Activated T-cell treated with anti-CD3 and anti-CD28 coated beads for 48 hours (primary cell): Measurements from ENCODE around the gene C7orf25.
"Not testable (repeated sequence)": the region's sequence is repeated elsewhere in the genome, so short reads cannot be mapped to it uniquely, and the experiment has no call there.

Experiments used
- DNase-seq: peaks from one replicate; pipeline ENCODE4 v3.0.0-alpha.2; 2020; ENCODE audit warnings: low read depth

C7orf25 gene

GRCh38 chr7:42929449-42929848, 17.6 kb upstream of the C7orf25 start:
- no peak for DNase-seq

- no peak for DNase-seq
These were observed 16.9 kb upstream of the C7orf25 start for GRCh38 chr7:42928754-42929153.

GRCh38 chr7:42926204-42926603, 14.3 kb upstream of the C7orf25 start:
- DNase-seq, result no peak

- no peak for DNase-seq
These were observed 13.8 kb upstream of the C7orf25 start for GRCh38 chr7:42925630-42926029.

DNA sequence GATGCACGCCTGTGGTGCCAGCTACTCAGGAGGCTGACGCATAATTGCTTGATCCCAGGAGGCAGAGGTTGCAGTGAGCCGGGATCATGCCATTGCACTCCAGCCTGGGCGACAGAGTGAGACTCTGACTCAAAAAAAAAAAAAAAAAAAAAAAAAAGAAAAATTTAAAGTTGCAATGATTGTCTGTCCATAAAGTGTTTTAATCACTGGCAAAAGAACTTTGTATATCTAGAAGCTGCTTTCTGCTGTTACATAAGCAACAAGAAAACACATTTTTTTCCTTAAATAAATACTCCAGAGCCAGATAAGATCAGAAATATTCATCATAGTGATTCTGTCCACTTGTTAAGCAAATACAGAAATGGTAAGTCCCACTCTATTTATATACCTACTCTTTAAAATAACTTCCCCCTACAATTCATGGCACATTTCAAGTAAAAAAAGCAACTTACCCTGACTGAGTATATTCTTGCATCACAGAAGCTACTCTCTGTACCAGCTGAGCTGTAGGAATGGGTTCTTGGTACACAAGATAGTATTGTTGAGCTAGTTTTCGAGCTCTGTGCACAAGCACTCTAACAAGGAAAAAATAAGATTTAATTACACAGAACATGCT, 12.5 kb upstream of the C7orf25 start:
- no peak for DNase-seq

GRCh38 chr7:42922017-42922753, 10.3 kb upstream of the C7orf25 start:
- no peak for DNase-seq

DNA sequence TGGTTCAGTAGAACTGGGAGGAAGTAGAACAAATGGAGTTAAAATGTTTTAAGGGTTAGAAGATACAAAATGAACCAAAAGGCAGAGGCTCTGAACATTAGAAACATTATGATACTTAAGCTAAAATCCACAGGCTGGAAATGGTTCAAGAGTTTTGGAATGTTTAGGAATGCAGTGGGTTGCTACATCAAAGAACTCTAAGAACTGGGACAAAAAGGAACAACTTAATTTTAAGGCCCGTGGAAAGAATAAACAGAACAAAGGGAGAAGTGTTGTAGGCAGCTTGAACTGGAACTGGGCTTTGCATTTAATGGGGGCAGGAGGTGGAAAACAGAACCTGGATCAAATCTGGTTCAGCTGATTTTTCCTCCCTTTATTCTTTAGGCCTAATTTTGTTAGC, 3.5 kb upstream of the C7orf25 start:
- DNase-seq, result no peak

DNA sequence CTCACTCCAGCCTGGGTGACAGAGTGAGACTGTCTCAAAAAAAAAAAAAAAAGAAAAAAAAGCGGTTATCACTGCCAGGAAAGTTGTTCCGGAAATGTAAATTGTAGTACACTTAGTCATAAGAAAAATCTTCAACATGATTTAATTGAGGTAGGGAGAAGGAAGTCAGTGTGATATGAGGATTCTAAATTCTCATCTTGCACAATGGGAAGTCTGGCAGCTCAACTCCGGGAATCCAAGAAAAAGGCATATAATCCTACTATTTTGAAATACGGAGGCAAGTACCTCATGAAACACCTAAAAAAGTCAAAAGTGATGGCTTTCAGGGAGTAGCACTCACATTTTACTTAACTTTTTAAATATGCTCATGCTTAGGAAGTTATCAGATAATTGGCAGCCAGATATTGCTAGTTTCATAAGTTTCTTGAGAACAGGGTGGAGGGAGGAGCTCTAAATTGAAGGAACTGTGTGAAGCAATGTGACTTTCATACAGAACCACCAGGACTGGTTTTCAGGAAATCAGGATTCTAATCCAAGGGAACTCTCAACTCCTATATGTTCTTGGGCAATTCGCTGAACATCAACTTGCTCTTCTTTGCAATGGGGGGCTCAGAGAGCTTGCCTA, 2.7 kb upstream of the C7orf25 start:
- no peak for DNase-seq

DNA sequence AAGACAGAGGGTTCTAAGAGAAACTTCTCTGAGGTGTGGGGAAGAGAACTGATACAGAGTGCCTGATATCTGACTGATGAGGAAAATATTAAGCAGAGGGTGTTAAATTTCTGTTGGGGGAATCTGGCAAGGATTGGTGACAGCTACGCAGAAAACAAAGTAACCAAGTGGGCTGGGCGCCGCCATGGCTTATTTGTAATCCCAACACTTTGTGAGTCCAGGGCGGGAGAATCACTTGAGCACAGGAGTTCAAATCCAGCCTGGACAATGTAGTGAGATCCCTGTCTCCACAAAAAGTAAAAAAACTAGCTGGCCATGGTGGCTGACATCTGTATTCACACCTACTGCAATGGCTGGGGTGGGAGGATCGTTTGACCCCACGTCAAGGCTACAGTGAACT, 2.1 kb upstream of the C7orf25 start:
- DNase-seq, result no peak

DNA sequence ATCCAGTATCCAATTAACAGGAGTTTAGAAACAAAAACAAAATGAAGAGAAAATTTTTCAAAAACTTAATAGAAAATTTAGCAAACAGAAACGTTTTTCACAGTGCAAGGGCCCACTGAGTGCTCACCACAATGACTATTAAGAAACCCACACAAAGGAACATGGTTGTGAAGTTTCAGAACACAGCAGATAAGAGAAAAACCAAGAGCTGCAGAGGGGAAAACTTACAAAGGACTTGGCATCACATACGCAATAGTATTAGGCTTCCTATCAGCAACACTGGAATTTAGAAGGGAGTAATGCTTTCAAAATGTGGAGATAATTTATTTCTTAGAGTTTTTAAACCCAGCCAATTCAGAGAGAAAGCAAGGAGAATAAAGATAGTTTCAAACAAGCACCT, 1.7 kb upstream of the C7orf25 start:
- no peak for DNase-seq

GRCh38 chr7:42910306-42910705, 1.6 kb downstream of the C7orf25 start:
- no peak for DNase-seq

GRCh38 chr7:42907316-42907715, 4.6 kb downstream of the C7orf25 start:
- no peak for DNase-seq

- no peak for DNase-seq
These were observed 5.7 kb downstream of the C7orf25 start for GRCh38 chr7:42906181-42906580.

GRCh38 chr7:42902331-42902730, 9.5 kb downstream of the C7orf25 start:
- no peak for DNase-seq

GRCh38 chr7:42900842-42901241, 11.0 kb downstream of the C7orf25 start:
- DNase-seq, result no peak

GRCh38 chr7:42893346-42894240, 18.3 kb downstream of the C7orf25 start:
- DNase-seq, result no peak

- DNase-seq, result no peak
These were observed 24.9 kb downstream of the C7orf25 start for GRCh38 chr7:42886893-42887505.

- no peak for DNase-seq
These were observed 25.7 kb downstream of the C7orf25 start for GRCh38 chr7:42886129-42886528.

DNA sequence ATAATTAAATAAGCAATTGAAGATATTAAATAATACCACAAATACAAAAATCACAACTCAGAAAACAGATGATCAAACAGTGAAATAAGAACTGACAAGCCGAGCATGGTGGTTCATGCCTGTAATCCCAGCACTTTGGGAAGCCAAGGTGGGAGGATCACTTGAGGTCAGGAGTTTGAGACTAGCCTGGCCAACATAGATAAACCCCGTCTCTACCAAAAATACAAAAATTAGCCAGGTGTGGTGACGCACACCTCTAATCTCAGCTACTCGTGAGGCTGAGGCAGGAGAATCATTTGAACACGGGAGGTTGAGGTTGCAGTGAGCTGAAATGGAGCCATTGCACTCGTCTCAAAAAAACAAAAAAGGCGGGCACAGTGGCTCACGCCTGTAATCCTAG, 26.7 kb downstream of the C7orf25 start:
- DNase-seq, result not testable (repeated sequence)

- no peak for DNase-seq
These were observed 27.9 kb downstream of the C7orf25 start for GRCh38 chr7:42883950-42884349.

GRCh38 chr7:42880392-42880791, 31.5 kb downstream of the C7orf25 start:
- DNase-seq, result no peak

DNA sequence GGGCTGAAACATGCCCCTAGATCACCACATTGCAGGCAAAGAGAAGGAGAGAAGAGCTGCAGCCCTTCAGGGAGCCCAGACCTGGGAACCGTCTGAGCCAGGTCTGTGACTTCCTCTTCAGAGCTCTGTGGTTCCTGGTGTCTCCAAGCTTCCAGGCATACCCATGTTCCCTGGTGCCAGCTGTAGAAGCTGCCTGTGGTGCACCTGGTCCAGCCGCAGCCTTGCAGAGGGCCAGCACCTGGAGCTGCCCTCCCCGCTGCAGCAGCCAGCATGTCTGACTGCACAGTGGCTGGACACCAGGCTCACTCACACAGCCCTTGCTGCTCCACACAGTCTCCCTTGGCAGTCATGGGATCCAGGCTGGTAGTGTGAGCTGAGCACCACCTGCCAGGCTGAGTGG, 33.6 kb downstream of the C7orf25 start:
- no peak for DNase-seq
